A673 (cell line): ENCODE results near the gene BOLA2B.
"Not testable (repeated sequence)": the region's sequence is repeated elsewhere in the genome, so short reads cannot be mapped to it uniquely, and the experiment has no call there.

Source experiments
- EZH2 ChIP-seq: fragments of 200-600 bp; sonication (generic); IDR thresholded peaks from 2 replicates; pipeline ENCODE4 v1.6.1; 2017; ENCODE audit warnings: borderline replicate concordance, low read depth, mild to moderate bottlenecking, mixed read lengths, antibody characterized with exemption, low read length; ENCODE audit not compliant: poor library complexity, severe bottlenecking
- TF ChIP-seq, protein P1 (sequence below): fragments of 300-800, 200-600 bp; sonication (generic); conservative IDR thresholded peaks from 2 replicates; pipeline ENCODE4 v1.5.1; 2017; ENCODE audit warnings: low read depth, mild to moderate bottlenecking, antibody characterized with exemption, low read length, moderate library complexity, mixed read lengths

GRCh38 chr16:30194172-30194925, 883 bp upstream of the BOLA2B start:
- not testable (repeated sequence) for TF ChIP-seq EZH2
- TF ChIP-seq, protein P1, sequence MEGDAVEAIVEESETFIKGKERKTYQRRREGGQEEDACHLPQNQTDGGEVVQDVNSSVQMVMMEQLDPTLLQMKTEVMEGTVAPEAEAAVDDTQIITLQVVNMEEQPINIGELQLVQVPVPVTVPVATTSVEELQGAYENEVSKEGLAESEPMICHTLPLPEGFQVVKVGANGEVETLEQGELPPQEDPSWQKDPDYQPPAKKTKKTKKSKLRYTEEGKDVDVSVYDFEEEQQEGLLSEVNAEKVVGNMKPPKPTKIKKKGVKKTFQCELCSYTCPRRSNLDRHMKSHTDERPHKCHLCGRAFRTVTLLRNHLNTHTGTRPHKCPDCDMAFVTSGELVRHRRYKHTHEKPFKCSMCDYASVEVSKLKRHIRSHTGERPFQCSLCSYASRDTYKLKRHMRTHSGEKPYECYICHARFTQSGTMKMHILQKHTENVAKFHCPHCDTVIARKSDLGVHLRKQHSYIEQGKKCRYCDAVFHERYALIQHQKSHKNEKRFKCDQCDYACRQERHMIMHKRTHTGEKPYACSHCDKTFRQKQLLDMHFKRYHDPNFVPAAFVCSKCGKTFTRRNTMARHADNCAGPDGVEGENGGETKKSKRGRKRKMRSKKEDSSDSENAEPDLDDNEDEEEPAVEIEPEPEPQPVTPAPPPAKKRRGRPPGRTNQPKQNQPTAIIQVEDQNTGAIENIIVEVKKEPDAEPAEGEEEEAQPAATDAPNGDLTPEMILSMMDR = not testable (repeated sequence)
